Measurements from ENCODE around the gene OPA3. TPM values are rescaled to one million over a fixed set of nuclear protein-coding genes. Genes with fewer than 3 reads are reported as not detected.
A peak's percentile ranks its signal among the peaks of the same experiment; 100 is the strongest.

Gene OPA3
- total RNA-seq, 2 donors from 2014 or later: 8.4 to 13.1 TPM

GRCh38 chr19:45497791-45498190 is 86.8 kb downstream of the OPA3 start:
- H3K27ac ChIP-seq: no peak overlapping the region
- H3K4me1 ChIP-seq (ENCODE audit: control insufficient read depth in 1 of 2, low read depth in 2 of 2): peaks cover 18 to 35% of the 10 kb centered on the region in 2 donors
- H3K9me3 ChIP-seq: no peaks in the 10 kb centered on the region
- DNase-seq (ENCODE audit: low spot score) (no peak), ATAC-seq (ENCODE audit: insufficient number of reproducible peaks, low FRiP score, low read depth) (no peak)
- no peaks in the 10 kb centered on the region for H3K27me3 ChIP-seq (replicated peaks; ENCODE audit: insufficient read depth)
- no peak overlapping the region for H3K4me3 ChIP-seq
- no peaks in the 10 kb centered on the region for H3K36me3 ChIP-seq
- TF ChIP-seq, protein P1, sequence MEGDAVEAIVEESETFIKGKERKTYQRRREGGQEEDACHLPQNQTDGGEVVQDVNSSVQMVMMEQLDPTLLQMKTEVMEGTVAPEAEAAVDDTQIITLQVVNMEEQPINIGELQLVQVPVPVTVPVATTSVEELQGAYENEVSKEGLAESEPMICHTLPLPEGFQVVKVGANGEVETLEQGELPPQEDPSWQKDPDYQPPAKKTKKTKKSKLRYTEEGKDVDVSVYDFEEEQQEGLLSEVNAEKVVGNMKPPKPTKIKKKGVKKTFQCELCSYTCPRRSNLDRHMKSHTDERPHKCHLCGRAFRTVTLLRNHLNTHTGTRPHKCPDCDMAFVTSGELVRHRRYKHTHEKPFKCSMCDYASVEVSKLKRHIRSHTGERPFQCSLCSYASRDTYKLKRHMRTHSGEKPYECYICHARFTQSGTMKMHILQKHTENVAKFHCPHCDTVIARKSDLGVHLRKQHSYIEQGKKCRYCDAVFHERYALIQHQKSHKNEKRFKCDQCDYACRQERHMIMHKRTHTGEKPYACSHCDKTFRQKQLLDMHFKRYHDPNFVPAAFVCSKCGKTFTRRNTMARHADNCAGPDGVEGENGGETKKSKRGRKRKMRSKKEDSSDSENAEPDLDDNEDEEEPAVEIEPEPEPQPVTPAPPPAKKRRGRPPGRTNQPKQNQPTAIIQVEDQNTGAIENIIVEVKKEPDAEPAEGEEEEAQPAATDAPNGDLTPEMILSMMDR (IDR thresholded peaks at IDR 0.05): no peak

GRCh38 chr19:45496349-45496953 is 88.2 kb downstream of the OPA3 start:
- Histone ChIP-seq H3K27me3 (replicated peaks; ENCODE audit: insufficient read depth) (no peaks in the 10 kb centered on the region), H3K4me1 (ENCODE audit: control insufficient read depth in 1 of 2, low read depth in 2 of 2) (peaks cover 26 to 43% of the 10 kb centered on the region in 2 donors), H3K27ac (no peak overlapping the region), H3K4me3 (peak overlapping the region; percentile 79), H3K36me3 (no peaks in the 10 kb centered on the region), H3K9me3 (no peaks in the 10 kb centered on the region)
- DNase-seq (ENCODE audit: low spot score) (no peak), ATAC-seq (ENCODE audit: insufficient number of reproducible peaks, low FRiP score, low read depth) (no peak)
- TF ChIP-seq, protein P1 (IDR thresholded peaks at IDR 0.05): no peak

DNA sequence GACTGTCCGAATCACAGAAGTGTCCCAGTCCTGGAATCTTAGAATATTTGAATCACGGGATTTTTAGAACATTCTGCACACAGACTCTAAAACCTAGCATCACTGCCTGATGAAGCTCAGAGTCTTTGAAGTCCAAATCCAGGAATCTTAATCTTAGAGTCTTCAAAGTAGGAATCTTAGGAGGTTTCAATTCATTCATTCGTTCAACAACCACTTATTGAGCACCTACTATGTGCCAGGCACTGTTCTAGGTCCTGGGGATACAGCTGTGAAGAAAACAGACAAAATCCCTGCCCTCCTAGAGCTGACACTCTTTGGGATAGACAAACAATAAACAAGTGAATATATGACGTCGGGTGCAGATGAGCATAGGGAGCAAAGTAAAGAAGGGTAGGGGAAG is 89.4 kb downstream of the OPA3 start:
- no peak for DNase-seq (ENCODE audit: low spot score)
- H3K9me3 ChIP-seq: no peaks in the 10 kb centered on the region
- no peaks in the 10 kb centered on the region for H3K36me3 ChIP-seq
- ATAC-seq (ENCODE audit: insufficient number of reproducible peaks, low FRiP score, low read depth): no peak
- no peak overlapping the region for H3K27ac ChIP-seq
- no peak overlapping the region for H3K4me3 ChIP-seq
- TF ChIP-seq, protein P1 (IDR thresholded peaks at IDR 0.05): no peak
- no peaks in the 10 kb centered on the region for H3K27me3 ChIP-seq (replicated peaks; ENCODE audit: insufficient read depth)
- peaks cover 26 to 43% of the 10 kb centered on the region in 2 donors for H3K4me1 ChIP-seq (ENCODE audit: control insufficient read depth in 1 of 2, low read depth in 2 of 2)

GRCh38 chr19:45494261-45494916 is 90.2 kb downstream of the OPA3 start:
- H3K27me3 ChIP-seq (replicated peaks; ENCODE audit: insufficient read depth): no peaks in the 10 kb centered on the region
- no peak overlapping the region for H3K27ac ChIP-seq
- H3K9me3 ChIP-seq: no peaks in the 10 kb centered on the region
- no peaks in the 10 kb centered on the region for H3K36me3 ChIP-seq
- no peak for ATAC-seq (ENCODE audit: insufficient number of reproducible peaks, low FRiP score, low read depth)
- TF ChIP-seq, protein P1 (IDR thresholded peaks at IDR 0.05): no peak
- H3K4me3 ChIP-seq: no peak overlapping the region
- peaks cover 26 to 43% of the 10 kb centered on the region in 2 donors for H3K4me1 ChIP-seq (ENCODE audit: control insufficient read depth in 1 of 2, low read depth in 2 of 2)
- no peak for DNase-seq (ENCODE audit: low spot score)

DNA sequence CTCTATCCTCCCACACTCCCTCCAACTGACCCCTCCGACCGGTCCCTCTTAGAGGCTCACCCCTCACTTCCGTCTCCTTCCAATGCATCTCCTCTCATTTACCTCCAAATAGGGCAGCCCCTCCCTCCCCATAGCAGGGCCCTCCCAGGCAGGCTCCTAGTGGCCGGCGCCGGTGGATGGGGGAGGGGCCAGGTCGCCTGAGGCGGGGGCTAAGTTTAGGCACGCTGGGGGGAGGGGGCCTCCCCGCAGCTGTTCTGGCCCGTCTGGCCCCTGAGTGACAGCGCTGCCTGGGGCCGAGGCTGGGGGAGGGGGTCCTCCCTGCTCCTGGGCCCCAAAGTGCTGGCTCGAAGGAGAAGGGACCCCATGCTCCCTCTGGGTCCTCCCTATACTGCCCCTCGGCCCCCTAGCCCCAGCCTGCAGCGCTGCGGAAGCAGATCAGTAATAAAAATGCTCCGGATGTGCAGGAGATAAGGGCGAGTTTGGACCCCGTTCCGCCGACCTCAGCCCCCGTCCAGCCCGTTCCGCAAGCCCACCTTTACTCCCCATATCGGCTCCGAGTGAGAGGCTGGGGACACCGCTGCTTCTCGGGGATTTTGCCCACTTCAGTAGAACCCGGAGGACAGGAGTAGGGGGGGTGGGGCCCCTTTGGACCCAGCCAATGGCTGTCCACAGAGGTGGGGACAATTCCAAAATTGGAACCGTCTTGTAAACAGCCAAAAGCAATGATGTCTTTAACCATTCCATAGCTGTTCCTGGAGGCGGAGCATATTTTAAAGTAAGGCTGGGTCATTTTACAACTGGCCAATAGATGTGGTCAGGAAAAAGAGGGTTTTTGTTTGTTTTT is 91.8 kb downstream of the OPA3 start:
- TF ChIP-seq, protein P1 (IDR thresholded peaks at IDR 0.05): no peak
- no peaks in the 10 kb centered on the region for H3K36me3 ChIP-seq
- peak overlapping the region; percentile 75 for H3K4me3 ChIP-seq
- ATAC-seq (ENCODE audit: insufficient number of reproducible peaks, low FRiP score, low read depth) (peak; percentile 31), DNase-seq (ENCODE audit: low spot score) (no peak)
- H3K27me3 ChIP-seq (replicated peaks; ENCODE audit: insufficient read depth): no peaks in the 10 kb centered on the region
- H3K4me1 ChIP-seq (ENCODE audit: control insufficient read depth in 1 of 2, low read depth in 2 of 2): peaks cover 16 to 28% of the 10 kb centered on the region in 2 donors
- H3K27ac ChIP-seq: peak overlapping the region; percentile 13 to 22
- no peaks in the 10 kb centered on the region for H3K9me3 ChIP-seq

Measured in thoracic aorta (tissue), 2 donors.